HG03064 (cell line): ENCODE data around the gene RPUSD4.
A peak's percentile ranks its signal among the peaks of the same experiment; 100 is the strongest.

ENCODE experiments used
- ATAC-seq: cut with Tn5 transposase; IDR thresholded peaks from one replicate; pipeline ENCODE4 v1.9.1; 2021; ENCODE audit warnings: low read depth; ENCODE audit not compliant: unreplicated experiment

The RPUSD4 gene

GRCh38 chr11:126214441-126214840 lies 3.0 kb upstream of the RPUSD4 start:
- no peak for ATAC-seq

DNA sequence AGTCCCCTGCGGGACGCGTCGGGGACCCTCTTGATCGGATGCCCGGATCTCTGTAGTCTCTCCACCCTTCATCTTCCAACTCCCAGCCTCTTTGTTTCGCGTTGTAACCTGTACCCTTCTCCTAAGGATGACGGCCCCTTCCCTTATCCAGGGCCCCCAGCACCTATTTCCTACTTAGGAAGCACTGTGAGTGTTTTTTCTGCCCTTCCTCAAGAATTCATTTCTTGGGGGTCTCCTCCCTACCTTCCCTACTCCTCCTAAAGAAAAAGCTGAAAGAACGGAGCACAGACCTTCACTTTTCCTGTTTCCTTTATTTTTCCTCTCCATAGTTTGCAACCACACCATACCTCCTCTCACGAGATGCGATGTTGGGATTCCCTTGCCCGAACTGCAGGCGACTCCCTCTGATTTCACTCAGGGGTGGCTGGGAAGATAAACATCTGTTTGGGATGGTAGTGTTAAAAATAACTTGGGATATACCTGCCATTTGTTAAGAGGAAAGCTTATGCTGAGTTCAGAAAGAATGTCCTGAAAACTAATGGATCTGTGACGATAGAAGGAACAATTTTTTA lies 725 bp upstream of the RPUSD4 start:
- ATAC-seq, result no peak

- ATAC-seq, result no peak
Observed at GRCh38 chr11:126210871-126211235, 597 bp downstream of the RPUSD4 start.

- no peak for ATAC-seq
Observed at GRCh38 chr11:126207896-126208295, 3.6 kb downstream of the RPUSD4 start.

GRCh38 chr11:126205359-126205758 lies 6.1 kb downstream of the RPUSD4 start:
- ATAC-seq, result no peak

DNA sequence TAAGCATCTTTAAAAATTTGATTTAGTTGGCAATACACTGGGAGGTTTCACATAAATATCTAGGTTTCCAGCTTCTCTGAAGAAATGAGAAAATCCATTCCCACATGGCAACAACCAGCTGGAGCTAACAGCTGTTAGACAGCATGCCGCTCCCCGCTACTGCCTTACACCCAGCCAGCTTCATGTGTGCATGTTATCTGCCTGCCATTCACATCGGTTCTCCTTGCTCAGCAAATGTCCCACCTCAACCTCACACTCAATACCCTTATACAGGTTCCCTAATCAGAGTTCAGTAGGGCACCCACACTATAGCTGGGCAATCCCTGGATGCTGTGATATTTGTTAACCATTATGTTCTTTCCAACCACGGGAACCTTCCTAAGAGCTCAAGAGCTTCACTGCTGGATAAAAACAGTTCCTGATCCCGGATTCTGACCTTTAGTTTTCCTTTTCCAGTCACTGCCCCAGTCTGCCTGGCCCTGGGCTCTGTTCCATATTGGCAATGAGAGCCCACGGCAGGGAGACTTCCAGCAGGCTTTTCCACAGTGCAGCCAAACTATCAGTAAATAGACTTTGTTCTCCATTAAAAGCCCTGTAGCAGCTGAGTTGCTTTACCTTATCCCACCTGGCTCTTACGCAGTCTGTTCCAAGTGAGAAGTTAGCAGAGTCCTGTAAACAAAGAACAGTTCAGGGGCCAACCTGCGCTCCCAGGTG lies 8.6 kb downstream of the RPUSD4 start:
- ATAC-seq, result no peak

GRCh38 chr11:126198648-126199047 lies 12.8 kb downstream of the RPUSD4 start:
- no peak for ATAC-seq

GRCh38 chr11:126197277-126197939 lies 14.0 kb downstream of the RPUSD4 start:
- no peak for ATAC-seq

GRCh38 chr11:126195119-126195518 lies 16.3 kb downstream of the RPUSD4 start:
- ATAC-seq, result no peak

- no peak for ATAC-seq
Observed at GRCh38 chr11:126194121-126194543, 17.3 kb downstream of the RPUSD4 start.

GRCh38 chr11:126193038-126193478 lies 18.4 kb downstream of the RPUSD4 start:
- ATAC-seq, result no peak

GRCh38 chr11:126192361-126192760 lies 19.1 kb downstream of the RPUSD4 start:
- no peak for ATAC-seq

GRCh38 chr11:126191379-126192073 lies 19.9 kb downstream of the RPUSD4 start:
- no peak for ATAC-seq

DNA sequence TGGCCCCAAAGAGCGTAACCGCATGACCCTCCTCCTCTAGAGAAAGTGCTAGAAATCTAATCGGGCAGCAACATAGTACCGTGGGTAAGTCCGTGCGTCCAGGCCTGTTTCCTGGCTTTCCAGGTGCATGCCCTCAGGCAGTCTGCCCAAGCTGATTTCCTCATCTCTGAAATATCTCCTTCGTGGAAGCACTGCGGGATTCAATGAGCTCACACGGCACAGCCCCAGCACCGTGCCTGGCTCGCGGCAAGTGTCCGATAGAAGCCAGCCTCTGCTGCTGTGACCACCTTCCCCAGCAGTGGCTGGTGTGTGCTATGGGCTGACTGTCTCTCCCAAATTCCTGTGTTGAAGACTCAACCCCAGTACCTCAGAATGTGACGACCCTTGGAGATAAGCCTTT lies 20.7 kb downstream of the RPUSD4 start:
- no peak for ATAC-seq

- ATAC-seq, result no peak
Observed at GRCh38 chr11:126189109-126189929, 22.1 kb downstream of the RPUSD4 start.

GRCh38 chr11:126188332-126189108 lies 22.9 kb downstream of the RPUSD4 start:
- peak; percentile 76 for ATAC-seq

DNA sequence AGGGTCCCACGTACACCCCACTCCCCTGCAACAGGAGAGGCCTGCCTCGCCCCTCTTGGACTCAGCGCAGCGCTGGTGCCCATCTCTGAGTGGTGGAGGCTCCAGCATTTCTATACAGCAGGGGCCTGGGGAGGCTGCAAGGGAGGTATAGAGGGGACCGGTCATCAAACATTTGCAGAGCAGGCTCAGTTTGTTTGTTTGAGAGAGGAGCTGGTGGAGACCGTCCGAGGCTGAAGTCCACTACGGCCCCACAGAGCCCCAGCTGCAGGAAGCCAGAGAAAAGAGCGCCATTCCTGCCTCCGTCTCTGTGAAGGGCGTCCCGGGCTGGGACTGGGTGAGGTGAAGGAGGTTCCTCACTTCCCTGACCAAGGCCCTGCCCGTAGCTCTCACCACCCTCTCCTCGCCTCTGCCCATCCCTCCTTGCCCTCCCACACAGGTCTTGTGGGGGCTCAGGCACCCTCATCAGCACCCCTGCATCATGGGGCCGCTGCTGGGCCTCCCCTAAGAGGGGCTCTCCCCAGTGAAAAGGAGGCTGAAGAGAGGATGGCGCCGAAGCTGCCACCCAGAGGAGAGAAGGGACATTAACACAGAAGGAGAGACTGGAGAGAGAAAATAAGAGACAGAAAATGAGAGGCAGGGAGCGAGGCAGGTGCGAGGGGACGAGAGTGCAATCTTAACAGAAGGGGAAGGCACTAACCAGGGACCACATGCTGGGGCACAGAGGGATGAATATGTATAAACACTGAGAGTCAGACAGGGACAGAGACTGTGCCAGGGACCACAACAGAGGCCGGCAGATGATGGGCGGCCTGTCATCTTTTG lies 24.5 kb downstream of the RPUSD4 start:
- ATAC-seq, result no peak

GRCh38 chr11:126186025-126186698 lies 25.3 kb downstream of the RPUSD4 start:
- no peak for ATAC-seq
